ENCODE measurements around the gene BNIP3.
"Not testable (repeated sequence)": the region's sequence is repeated elsewhere in the genome, so short reads cannot be mapped to it uniquely, and the experiment has no call there.

BNIP3 gene

GRCh38 chr10:131961777-131962662, 19.7 kb downstream of the BNIP3 start:
- H3K4me3 ChIP-seq (ENCODE audit: low read length), result no peak overlapping the region
- no peaks in the 10 kb centered on the region for H3K4me1 ChIP-seq (ENCODE audit: insufficient read depth, low read length)
- H3K27ac ChIP-seq (ENCODE audit: low read length), result no peak overlapping the region
- no peaks in the 10 kb centered on the region for H3K9me3 ChIP-seq (ENCODE audit: insufficient read depth, low read depth, low read length)
- no peak overlapping the region for H3K9ac ChIP-seq (ENCODE audit: low read depth, low read length)
- no peaks in the 10 kb centered on the region for H3K27me3 ChIP-seq (ENCODE audit: insufficient read depth, low read length)
- H3K36me3 ChIP-seq (ENCODE audit: insufficient read depth, low read depth, low read length), result peaks cover 31% of the 10 kb centered on the region

GRCh38 chr10:131961047-131961776, 20.5 kb downstream of the BNIP3 start:
- Histone ChIP-seq H3K27ac (ENCODE audit: low read length) (no peak overlapping the region), H3K27me3 (ENCODE audit: insufficient read depth, low read length) (no peaks in the 10 kb centered on the region), H3K36me3 (ENCODE audit: insufficient read depth, low read depth, low read length) (peaks cover 36% of the 10 kb centered on the region), H3K4me1 (ENCODE audit: insufficient read depth, low read length) (no peaks in the 10 kb centered on the region), H3K9me3 (ENCODE audit: insufficient read depth, low read depth, low read length) (no peaks in the 10 kb centered on the region), H3K4me3 (ENCODE audit: low read length) (no peak overlapping the region), H3K9ac (ENCODE audit: low read depth, low read length) (no peak overlapping the region)

GRCh38 chr10:131960631-131961046, 21.1 kb downstream of the BNIP3 start:
- no peaks in the 10 kb centered on the region for H3K9me3 ChIP-seq (ENCODE audit: insufficient read depth, low read depth, low read length)
- no peak overlapping the region for H3K27ac ChIP-seq (ENCODE audit: low read length)
- no peak overlapping the region for H3K4me3 ChIP-seq (ENCODE audit: low read length)
- no peak overlapping the region for H3K9ac ChIP-seq (ENCODE audit: low read depth, low read length)
- no peaks in the 10 kb centered on the region for H3K27me3 ChIP-seq (ENCODE audit: insufficient read depth, low read length)
- H3K36me3 ChIP-seq (ENCODE audit: insufficient read depth, low read depth, low read length), result peaks cover 40% of the 10 kb centered on the region
- no peaks in the 10 kb centered on the region for H3K4me1 ChIP-seq (ENCODE audit: insufficient read depth, low read length)

- Histone ChIP-seq H3K4me1 (ENCODE audit: insufficient read depth, low read length) (no peaks in the 10 kb centered on the region), H3K36me3 (ENCODE audit: insufficient read depth, low read depth, low read length) (peaks cover 48% of the 10 kb centered on the region), H3K9ac (ENCODE audit: low read depth, low read length) (no peak overlapping the region), H3K9me3 (ENCODE audit: insufficient read depth, low read depth, low read length) (no peaks in the 10 kb centered on the region), H3K27me3 (ENCODE audit: insufficient read depth, low read length) (no peaks in the 10 kb centered on the region), H3K4me3 (ENCODE audit: low read length) (no peak overlapping the region), H3K27ac (ENCODE audit: low read length) (no peak overlapping the region)
Measured at GRCh38 chr10:131959841-131960240, 21.9 kb downstream of the BNIP3 start.

- Histone ChIP-seq H3K4me3 (ENCODE audit: low read length) (no peak overlapping the region), H3K36me3 (ENCODE audit: insufficient read depth, low read depth, low read length) (peaks cover 68% of the 10 kb centered on the region), H3K9ac (ENCODE audit: low read depth, low read length) (no peak overlapping the region), H3K9me3 (ENCODE audit: insufficient read depth, low read depth, low read length) (no peaks in the 10 kb centered on the region), H3K27ac (ENCODE audit: low read length) (no peak overlapping the region), H3K4me1 (ENCODE audit: insufficient read depth, low read length) (no peaks in the 10 kb centered on the region), H3K27me3 (ENCODE audit: insufficient read depth, low read length) (no peaks in the 10 kb centered on the region)
Measured at GRCh38 chr10:131955591-131956340, 26.0 kb downstream of the BNIP3 start.

- no peaks in the 10 kb centered on the region for H3K27me3 ChIP-seq (ENCODE audit: insufficient read depth, low read length)
- H3K9me3 ChIP-seq (ENCODE audit: insufficient read depth, low read depth, low read length), result no peaks in the 10 kb centered on the region
- no peak overlapping the region for H3K27ac ChIP-seq (ENCODE audit: low read length)
- peaks cover 70% of the 10 kb centered on the region for H3K36me3 ChIP-seq (ENCODE audit: insufficient read depth, low read depth, low read length)
- H3K9ac ChIP-seq (ENCODE audit: low read depth, low read length), result no peak overlapping the region
- no peak overlapping the region for H3K4me3 ChIP-seq (ENCODE audit: low read length)
- no peaks in the 10 kb centered on the region for H3K4me1 ChIP-seq (ENCODE audit: insufficient read depth, low read length)
Measured at GRCh38 chr10:131954356-131954965, 27.3 kb downstream of the BNIP3 start.

- H3K9me3 ChIP-seq (ENCODE audit: insufficient read depth, low read depth, low read length); H3K9ac ChIP-seq (ENCODE audit: low read depth, low read length); H3K27ac ChIP-seq (ENCODE audit: low read length); H3K4me1 ChIP-seq (ENCODE audit: insufficient read depth, low read length); H3K27me3 ChIP-seq (ENCODE audit: insufficient read depth, low read length); H3K4me3 ChIP-seq (ENCODE audit: low read length): not testable (repeated sequence)
- H3K36me3 ChIP-seq (ENCODE audit: insufficient read depth, low read depth, low read length), result peaks cover 79% of the 10 kb centered on the region
Measured at GRCh38 chr10:131949908-131950307, 31.8 kb downstream of the BNIP3 start.

- Histone ChIP-seq H3K36me3 (ENCODE audit: insufficient read depth, low read depth, low read length) (peaks cover 79% of the 10 kb centered on the region), H3K4me3 (ENCODE audit: low read length) (no peak overlapping the region), H3K9ac (ENCODE audit: low read depth, low read length) (no peak overlapping the region), H3K27me3 (ENCODE audit: insufficient read depth, low read length) (no peaks in the 10 kb centered on the region), H3K4me1 (ENCODE audit: insufficient read depth, low read length) (no peaks in the 10 kb centered on the region; the same call in 1 of the 2 replicates), H3K27ac (ENCODE audit: low read length) (no peak overlapping the region), H3K9me3 (ENCODE audit: insufficient read depth, low read depth, low read length) (no peaks in the 10 kb centered on the region)
Measured at GRCh38 chr10:131949041-131949862, 32.5 kb downstream of the BNIP3 start.

GRCh38 chr10:131948501-131948900, 33.2 kb downstream of the BNIP3 start:
- Histone ChIP-seq H3K36me3 (ENCODE audit: insufficient read depth, low read depth, low read length) (peaks cover 79% of the 10 kb centered on the region), H3K27me3 (ENCODE audit: insufficient read depth, low read length) (no peaks in the 10 kb centered on the region), H3K9ac (ENCODE audit: low read depth, low read length) (no peak overlapping the region), H3K4me1 (ENCODE audit: insufficient read depth, low read length) (no peaks in the 10 kb centered on the region; the same call in 1 of the 2 replicates), H3K4me3 (ENCODE audit: low read length) (no peak overlapping the region), H3K27ac (ENCODE audit: low read length) (no peak overlapping the region), H3K9me3 (ENCODE audit: insufficient read depth, low read depth, low read length) (no peaks in the 10 kb centered on the region)

GRCh38 chr10:131947631-131948347, 33.9 kb downstream of the BNIP3 start:
- Histone ChIP-seq H3K4me3 (ENCODE audit: low read length) (no peak overlapping the region), H3K9me3 (ENCODE audit: insufficient read depth, low read depth, low read length) (no peaks in the 10 kb centered on the region), H3K4me1 (ENCODE audit: insufficient read depth, low read length) (no peaks in the 10 kb centered on the region; the same call in 1 of the 2 replicates), H3K9ac (ENCODE audit: low read depth, low read length) (no peak overlapping the region), H3K27ac (ENCODE audit: low read length) (no peak overlapping the region), H3K27me3 (ENCODE audit: insufficient read depth, low read length) (no peaks in the 10 kb centered on the region), H3K36me3 (ENCODE audit: insufficient read depth, low read depth, low read length) (peaks cover 85% of the 10 kb centered on the region)

Data from iPS-20b (cell line).